Erythroblast (primary cell): Measurements from ENCODE around the gene CALHM5.

ENCODE experiments used
- GATA1 ChIP-seq: IDR thresholded peaks from 2 replicates; pipeline ENCODE4 v1.6.1; 2011; ENCODE audit warnings: low read depth, mild to moderate bottlenecking, control low read depth, low read length, moderate library complexity
- POLR2A ChIP-seq: IDR thresholded peaks from 2 replicates; pipeline ENCODE4 v1.6.1; 2011; ENCODE audit warnings: mild to moderate bottlenecking, low read length

DNA sequence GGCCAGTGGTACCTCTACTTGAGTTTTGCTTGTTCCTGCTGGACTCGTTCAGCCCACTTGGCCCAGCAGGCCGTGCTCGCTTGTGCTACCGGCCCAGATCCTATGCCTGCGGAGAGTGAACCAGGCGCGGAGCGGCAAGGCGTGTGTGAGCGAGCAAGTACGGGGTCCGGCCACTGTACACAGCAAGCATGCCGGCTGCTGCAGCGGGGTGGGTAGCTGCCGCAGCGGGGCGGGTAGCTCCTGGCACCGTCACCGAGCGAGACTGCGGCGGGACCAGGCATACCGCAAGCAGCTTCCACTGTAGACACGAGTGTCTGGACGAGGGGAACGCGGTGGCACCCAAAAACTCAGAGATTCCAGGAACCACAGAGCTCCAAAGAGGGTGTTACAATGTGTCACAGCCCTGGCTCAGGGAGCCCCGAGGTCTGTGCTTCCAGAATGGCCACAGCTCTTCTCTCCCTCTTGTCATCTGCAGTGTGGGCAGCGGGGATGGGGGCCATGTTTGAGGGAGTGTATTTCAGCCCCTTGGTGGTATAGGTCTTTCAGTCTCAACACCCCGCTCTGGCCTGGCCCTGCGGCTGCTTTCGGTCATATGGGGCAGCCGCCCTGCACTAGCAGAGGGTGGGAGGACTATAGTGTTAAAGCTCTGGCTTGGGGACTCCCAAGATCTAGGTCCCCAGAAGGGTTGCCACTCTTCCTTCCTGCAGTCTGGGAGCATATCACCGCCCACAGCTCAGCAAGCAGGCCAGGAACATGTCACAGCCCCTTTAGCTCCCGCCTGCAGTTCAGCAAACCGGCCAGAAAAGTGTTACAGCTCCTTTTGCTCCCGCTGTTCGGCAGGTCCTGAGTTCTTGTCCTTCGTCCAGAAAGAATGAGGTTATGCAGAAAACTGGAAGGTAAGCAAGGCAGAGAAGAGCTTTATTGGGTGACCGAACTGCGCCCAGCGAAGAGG is 53.8 kb downstream of the CALHM5 start:
- TF ChIP-seq POLR2A (no peak), GATA1 (no peak)
